ENCODE data around the gene IKZF2.

GRCh38 chr2:213007290-213007838 lies 144.0 kb downstream of the IKZF2 start:
- TF ChIP-seq MAX (IDR thresholded peaks at IDR 0.05; ENCODE audit: insufficient read depth, insufficient read length) (no peak), EZH2 (IDR thresholded peaks at IDR 0.05; ENCODE audit: borderline replicate concordance, low read depth, low read length, severe bottlenecking) (no peak), POLR2AphosphoS5 (IDR thresholded peaks at IDR 0.05; ENCODE audit: insufficient read depth, low read depth, low read length) (no peak), POLR2A (IDR thresholded peaks at IDR 0.05; ENCODE audit: low read depth, low read length) (no peak), MYC (IDR thresholded peaks at IDR 0.05; ENCODE audit: low read depth, low read length) (no peak), JUN (IDR thresholded peaks at IDR 0.05; ENCODE audit: borderline replicate concordance, insufficient read depth, insufficient read length, low read depth) (no peak), GATA2 (IDR thresholded peaks at IDR 0.05; ENCODE audit: insufficient read depth, insufficient read length, low read depth, low read length) (no peak)
- TF ChIP-seq, protein P1, sequence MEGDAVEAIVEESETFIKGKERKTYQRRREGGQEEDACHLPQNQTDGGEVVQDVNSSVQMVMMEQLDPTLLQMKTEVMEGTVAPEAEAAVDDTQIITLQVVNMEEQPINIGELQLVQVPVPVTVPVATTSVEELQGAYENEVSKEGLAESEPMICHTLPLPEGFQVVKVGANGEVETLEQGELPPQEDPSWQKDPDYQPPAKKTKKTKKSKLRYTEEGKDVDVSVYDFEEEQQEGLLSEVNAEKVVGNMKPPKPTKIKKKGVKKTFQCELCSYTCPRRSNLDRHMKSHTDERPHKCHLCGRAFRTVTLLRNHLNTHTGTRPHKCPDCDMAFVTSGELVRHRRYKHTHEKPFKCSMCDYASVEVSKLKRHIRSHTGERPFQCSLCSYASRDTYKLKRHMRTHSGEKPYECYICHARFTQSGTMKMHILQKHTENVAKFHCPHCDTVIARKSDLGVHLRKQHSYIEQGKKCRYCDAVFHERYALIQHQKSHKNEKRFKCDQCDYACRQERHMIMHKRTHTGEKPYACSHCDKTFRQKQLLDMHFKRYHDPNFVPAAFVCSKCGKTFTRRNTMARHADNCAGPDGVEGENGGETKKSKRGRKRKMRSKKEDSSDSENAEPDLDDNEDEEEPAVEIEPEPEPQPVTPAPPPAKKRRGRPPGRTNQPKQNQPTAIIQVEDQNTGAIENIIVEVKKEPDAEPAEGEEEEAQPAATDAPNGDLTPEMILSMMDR (IDR thresholded peaks at IDR 0.05; ENCODE audit: extremely low read depth in 1 of 2, insufficient read depth in 1 of 2, low read depth in 1 of 2, low read length in 2 of 2), result no peak

Data from endothelial cell of umbilical vein (primary cell).